HG03575 (cell line): ENCODE results near the gene FHOD3.
"Not testable (repeated sequence)": the region's sequence is repeated elsewhere in the genome, so short reads cannot be mapped to it uniquely, and the experiment has no call there.

ENCODE experiments used
- ATAC-seq: cut with Tn5 transposase; IDR thresholded peaks from one replicate; pipeline ENCODE4 v1.9.1; 2021; ENCODE audit not compliant: unreplicated experiment, insufficient number of reproducible peaks, low FRiP score; ENCODE audit errors: extremely low read depth

Gene FHOD3

GRCh38 chr18:36543991-36544725, 246.6 kb downstream of the FHOD3 start:
- ATAC-seq, result no peak

GRCh38 chr18:36545821-36546427, 248.4 kb downstream of the FHOD3 start:
- no peak for ATAC-seq

GRCh38 chr18:36546876-36547275, 249.4 kb downstream of the FHOD3 start:
- no peak for ATAC-seq

GRCh38 chr18:36547544-36547943, 250.0 kb downstream of the FHOD3 start:
- ATAC-seq, result no peak

- ATAC-seq, result not testable (repeated sequence)
Measured at GRCh38 chr18:36551274-36551673, 253.8 kb downstream of the FHOD3 start.

- ATAC-seq, result no peak
Measured at GRCh38 chr18:36558234-36558633, 260.7 kb downstream of the FHOD3 start.

GRCh38 chr18:36559149-36559857, 261.8 kb downstream of the FHOD3 start:
- ATAC-seq, result no peak

- ATAC-seq, result no peak
Measured at GRCh38 chr18:36560187-36560586, 262.7 kb downstream of the FHOD3 start.

- ATAC-seq, result no peak
Measured at GRCh38 chr18:36561046-36561445, 263.5 kb downstream of the FHOD3 start.

- ATAC-seq, result no peak
Measured at GRCh38 chr18:36564841-36565240, 267.3 kb downstream of the FHOD3 start.

- no peak for ATAC-seq
Measured at GRCh38 chr18:36567800-36568199, 270.3 kb downstream of the FHOD3 start.

GRCh38 chr18:36568487-36568886, 271.0 kb downstream of the FHOD3 start:
- no peak for ATAC-seq

- no peak for ATAC-seq
Measured at GRCh38 chr18:36572135-36572856, 274.8 kb downstream of the FHOD3 start.

- no peak for ATAC-seq
Measured at GRCh38 chr18:36576339-36576738, 278.8 kb downstream of the FHOD3 start.

GRCh38 chr18:36578871-36579710, 281.6 kb downstream of the FHOD3 start:
- no peak for ATAC-seq

GRCh38 chr18:36580266-36580665, 282.8 kb downstream of the FHOD3 start:
- ATAC-seq, result no peak

GRCh38 chr18:36580874-36581750, 283.6 kb downstream of the FHOD3 start:
- no peak for ATAC-seq
